Hematopoietic multipotent progenitor cell treated with erythropoietin and hydrocortisone succinate and interleukin-3 and kit ligand, for 17 days (in vitro differentiated cells): ENCODE measurements around the gene NDUFC2.
"Not testable (repeated sequence)": the region's sequence is repeated elsewhere in the genome, so short reads cannot be mapped to it uniquely, and the experiment has no call there.

ENCODE experiments used
- DNase-seq: peaks from one replicate; pipeline ENCODE4 v3.0.0-alpha.2; 2015; ENCODE audit warnings: low spot score

NDUFC2 gene

DNA sequence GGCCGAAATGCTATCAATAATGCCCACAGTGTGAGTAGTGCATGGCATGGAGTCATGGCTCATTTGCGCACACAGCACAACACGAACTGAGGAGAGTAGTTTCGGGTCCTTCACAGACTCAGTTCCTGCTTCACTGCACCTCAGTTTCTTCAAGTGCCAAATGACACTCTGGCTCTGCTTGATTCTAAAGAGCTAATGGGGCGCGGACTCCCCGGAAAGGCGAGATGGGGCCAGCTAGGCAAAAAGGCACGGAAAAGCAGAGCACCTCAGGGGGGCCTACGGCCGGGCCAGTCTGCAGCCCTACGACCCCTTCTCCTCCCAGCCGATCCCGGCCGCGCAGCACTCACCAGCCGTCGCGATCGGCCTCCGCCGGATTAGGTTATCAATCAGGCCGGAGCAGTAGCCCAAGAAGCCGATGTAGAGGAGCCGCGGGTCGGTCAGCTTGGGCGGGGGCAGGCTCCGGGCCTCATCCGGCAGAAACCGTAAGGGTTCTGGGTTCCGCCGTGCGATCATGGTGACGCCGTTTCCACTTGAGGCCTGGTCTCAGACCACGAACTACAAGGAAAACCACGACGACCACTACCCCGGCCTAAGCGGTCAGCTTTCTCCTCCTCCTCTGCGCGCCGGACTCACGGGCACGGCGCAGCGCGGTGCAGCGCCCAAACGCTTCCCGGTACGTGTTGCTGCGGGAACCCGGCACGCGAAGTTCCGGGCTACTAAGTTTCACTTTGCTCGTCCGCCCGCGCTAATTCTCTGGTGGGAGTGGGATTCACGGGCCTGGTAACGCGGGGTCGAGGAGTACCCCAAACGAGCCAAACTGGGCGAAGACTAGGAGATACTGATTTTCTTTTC lies at the start of gene NDUFC2:
NDUFC2 (minus strand) TSS at position 631 of the 852 bp plus-strand sequence; CDS start at position 513, 118 bp downstream.
- DNase-seq: peak; percentile 49

DNA sequence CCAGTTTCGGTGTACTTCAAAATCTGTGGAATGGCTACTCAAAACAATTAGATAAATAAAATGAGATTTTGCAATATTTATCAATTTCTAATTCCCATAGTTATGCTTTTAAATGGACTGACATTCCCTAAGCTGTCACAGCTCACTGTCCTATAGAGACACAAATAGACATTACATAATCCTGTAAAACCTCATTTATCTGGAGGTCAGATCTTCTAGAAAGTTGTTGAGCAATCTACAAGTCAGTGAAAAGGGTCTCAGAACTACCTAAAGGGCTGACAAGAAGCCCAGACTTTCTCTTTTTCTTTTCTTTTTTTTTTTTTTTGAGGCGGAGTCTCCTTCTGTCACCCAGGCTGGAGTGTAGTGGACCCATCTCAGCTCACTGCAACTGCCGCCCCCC lies 47.7 kb upstream of the NDUFC2 start:
- no peak for DNase-seq

DNA sequence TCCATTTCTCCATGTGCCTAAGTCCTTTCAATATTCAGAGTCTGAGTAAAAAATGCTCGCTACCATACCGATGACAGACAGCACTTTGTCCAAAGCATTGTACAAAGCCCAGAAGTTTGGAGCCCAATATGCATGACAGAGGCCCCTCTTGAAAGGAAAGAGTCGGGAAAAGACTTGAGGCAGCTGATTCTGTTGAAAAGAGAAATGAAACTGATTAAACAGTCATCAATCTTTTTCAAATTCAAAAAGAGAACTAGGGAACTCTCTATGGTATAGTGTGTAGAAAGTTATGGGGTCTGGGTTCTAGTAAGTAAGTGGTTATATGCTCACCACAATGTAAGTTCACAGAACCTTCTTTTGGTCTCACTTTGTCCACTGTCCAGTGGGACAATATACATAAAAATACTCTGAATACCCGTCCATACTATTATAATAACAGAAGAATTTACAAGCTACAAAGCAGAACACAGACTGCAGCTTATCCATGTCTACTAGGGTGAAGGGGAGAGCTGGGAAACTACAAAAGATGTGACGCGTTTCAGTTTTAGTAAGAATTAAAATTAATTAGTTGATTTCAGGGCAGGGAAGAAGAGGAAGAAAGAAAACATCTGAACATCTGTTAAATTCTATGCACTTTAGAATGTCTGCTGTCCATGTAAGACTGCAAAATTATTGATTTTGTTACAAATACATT lies 33.1 kb upstream of the NDUFC2 start:
- DNase-seq: no peak

DNA sequence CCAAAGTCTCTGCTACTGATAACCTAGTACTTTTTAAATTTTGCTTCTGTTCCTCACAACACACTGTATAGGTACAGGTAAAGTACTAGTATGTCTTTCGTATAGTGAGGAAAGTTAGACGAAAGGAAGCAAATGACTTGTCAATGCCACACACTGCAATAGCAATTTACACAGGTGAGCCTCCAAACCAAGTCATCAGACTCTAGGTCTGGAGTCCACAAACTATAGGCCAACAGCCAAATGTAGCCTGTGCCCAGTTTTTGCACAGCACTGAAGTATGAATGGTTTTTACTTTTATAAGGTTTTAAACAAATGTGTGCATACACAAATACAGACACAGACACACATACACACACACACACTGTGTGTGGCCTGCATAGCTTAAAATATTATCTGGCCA lies 31.6 kb upstream of the NDUFC2 start:
- no peak for DNase-seq

DNA sequence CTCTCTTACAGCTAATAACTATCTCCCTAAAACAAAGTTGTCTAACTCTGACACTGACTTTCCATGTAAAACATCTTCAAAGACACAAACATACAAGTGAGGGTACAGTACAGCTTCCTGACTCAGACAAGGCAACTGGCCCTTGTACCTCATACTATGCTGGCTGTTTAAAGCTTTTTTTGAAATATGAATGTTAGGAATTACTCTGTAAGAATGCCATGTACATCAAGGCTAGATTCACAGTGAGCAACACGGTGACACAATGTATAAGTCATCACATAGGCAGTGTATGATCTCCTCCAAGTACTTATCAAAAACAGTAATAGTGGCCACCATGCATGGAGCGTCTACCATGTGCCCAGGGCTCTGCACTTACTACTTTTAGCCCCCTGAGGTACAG lies 31.2 kb upstream of the NDUFC2 start:
- DNase-seq: no peak

DNA sequence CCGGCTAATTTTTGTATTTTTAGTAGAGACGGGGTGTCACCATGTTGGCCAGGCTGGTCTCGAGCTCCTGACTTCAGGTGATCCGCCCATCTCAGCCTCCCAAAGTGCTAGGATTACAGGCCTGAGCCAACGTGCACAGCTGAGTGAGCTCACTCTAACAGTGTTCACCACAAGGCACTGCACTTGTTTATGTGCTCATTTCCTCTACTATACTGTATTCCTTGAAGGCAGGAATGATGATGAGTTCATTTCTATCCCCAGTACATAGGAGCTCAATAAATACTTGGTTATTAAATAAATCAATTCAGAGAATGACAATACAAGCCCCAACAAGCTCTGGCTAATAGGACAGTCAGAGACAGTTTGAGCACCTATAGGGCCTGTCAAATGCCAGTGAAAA lies 30.7 kb upstream of the NDUFC2 start:
- DNase-seq: no peak

DNA sequence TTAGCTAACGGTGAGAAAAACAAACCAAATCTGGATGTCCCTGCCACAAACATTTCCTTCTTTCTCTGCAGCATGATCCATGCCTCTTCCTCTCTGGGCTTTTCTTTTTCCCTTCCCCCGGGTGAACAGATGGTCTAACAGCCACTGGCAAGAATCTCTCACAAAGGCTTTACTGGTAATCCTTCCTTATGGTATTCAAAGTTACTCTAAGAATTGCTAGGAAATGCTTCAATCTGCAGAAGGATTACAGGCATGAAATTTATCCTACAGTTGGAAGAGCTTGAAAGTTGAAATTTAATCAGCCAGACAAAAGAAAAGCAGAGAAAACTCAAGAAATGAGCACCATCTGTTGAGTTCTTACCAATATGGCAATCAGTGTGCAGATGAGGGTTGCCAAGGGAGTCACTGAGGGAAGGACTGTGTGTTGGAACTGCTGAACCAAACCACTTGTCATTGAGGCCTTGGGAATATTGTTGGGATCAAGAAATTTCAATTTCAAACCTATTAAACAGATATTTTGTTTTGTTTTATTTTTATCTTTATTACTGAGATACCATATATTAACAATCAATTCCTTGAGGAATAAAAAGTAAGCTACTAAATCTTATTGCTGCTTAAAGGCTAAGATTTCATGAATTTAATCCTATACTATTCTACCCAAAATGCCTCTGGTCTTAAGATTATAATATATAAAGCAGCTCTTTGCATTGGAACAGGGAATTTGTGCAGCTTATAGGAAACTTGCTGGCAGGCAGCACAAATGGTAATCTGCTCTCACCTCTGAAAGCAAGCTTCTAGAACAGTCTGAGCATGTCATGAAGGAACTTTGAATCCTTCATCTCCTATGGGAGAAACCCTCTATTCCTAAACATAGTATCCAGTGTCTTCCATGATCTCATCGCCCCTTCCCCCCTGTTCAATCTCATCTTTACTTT lies 29.7 kb upstream of the NDUFC2 start:
- DNase-seq: no peak

DNA sequence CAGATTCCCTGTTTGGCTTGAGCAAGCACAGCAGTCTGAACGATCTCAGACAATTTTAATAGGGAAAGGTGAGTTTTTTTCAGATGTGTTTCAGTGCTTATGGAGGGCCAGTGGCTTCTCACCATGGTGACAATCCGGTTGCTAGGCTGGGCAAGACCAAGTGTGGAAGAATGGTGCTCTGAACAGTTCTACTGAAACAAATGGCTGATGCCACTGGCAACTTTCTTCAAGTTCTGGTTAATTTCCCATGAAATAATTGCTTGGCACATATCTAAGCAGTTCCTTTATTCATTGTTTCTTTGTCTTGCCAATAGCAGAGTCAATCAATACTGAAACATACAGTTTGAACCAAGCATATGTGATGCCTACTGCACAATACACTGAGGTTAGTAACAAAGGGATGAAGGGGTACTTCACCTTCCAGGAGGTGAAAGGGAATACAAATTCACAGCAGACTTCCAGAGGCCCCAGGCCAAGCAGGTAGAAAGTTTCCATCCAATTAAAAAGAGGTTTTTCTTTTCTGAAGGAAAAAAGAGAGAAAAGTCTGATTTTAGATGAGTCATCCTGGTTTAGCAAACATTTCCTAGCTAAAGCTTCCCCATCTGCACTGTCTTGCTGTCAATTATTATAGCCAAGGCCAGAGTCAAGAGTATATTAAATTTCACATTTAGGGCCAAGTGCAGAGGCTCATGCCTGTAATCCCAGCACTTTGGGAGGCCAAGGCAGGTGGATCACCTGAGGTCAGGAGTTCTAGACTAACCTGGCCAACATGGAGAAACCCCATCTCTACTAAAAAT lies 21.2 kb upstream of the NDUFC2 start:
- no peak for DNase-seq

DNA sequence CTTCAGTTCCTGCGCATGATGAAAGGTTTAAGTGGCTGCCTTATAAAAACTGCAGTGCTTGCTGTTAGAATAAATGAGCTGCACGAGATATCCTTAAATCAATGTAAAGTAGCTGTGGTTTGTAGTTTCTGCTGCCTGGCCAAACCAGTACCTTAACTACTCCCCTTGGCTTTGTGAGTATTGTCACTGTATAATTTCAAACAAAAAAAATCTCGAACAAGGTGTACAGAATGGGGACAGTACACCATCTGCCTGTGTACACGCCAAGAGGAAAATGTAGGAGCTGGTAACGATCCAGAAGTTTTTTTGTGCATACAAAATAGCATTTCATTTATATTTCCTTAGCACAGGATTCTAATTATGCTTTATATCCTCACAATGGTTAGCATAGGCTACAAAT lies 20.6 kb upstream of the NDUFC2 start:
- no peak for DNase-seq

DNA sequence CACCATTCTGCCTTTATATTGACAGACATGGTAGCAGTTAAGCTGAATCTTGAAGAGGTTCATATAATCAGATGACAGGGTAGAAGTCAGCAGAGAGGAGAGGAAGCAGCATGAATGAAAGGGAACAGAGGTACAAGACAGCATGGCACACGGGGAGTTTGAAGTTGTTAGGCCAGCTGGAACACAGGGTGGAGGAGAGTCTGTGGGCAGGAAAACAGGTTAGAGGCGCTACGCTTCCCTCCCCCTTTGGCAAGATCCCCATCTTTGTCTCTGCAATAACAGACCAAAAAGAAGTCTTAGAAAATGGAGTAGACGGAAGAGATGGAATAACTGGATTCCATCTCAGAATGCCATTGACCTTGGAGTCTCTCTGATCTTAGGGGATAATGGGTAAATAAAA lies 20.0 kb upstream of the NDUFC2 start:
- no peak for DNase-seq

DNA sequence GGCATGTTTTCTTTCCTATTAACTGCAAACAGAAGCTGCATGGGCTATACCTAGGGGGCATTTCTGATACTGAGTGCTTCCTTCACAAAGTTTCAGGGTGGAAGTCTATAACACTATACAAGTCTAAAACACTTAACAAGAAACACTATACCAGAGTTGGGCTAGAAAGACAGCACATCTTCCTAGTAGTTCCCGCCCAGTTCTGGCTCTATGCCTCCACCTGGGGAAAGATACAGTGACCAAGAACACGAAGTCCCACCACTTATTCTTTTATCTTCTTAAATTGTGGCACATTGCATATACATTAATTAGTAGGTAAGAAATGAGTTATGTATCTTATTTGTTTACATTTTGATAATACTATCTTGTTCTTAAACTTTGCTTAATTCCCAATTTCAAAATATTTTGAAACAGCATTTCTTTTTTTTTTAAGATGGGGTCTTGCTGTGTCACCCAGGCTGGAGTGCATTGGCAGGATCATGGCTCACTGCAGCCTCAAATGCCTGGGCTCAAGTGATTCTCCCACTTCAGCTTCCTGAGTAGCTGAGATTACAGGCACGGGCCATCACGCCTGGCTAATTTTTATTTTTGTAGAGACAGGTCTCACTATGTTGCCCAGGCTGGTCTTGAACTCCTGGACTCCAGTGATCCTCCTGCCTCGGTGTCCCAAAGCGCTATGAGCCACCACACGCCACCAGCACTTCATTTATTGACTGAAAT lies 18.2 kb upstream of the NDUFC2 start:
- no peak for DNase-seq

DNA sequence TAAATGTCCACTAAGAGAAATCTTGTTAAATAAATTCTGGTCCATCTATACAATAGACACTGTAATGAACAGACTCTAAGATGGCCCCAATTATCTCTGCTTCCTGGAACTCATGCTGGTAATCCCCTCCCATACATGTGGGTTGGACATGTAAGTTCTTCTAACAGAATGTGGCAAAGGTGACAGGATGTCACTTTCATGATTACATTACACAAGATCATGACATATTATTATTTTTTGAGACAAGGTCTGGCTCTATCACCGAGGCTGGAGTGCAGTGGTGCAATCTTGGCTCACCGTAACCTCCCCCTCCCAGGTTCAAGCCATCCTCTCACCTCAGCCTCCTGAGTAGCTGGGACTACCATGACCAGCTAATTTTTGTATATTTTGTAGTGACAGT lies 14.6 kb upstream of the NDUFC2 start:
- no peak for DNase-seq

DNA sequence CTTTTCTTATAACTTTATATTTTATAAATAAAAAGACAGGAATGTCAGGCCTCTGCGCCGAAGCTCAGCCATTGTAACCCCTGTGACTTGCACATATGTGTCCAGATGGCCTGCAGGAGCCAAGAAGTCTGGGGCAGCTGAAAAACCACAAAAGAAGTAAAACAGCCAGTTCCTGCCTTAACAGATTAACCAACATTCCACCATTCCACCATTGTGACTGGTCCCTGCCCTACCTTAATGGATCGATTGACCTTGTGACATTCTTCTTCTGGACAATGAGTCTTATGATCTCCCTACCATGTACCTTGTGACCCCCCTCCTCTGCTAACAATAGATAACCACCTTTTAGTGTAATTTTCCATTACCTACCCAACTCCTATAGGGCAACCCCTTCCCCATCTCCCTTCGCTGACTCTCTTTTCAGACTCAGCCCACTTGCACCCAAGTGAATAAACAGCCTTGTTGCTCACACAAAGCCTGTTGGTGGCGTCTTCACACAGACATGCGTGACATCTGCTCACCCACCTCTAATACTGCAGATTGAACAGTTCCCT lies 6.9 kb upstream of the NDUFC2 start:
- DNase-seq: not testable (repeated sequence)

DNA sequence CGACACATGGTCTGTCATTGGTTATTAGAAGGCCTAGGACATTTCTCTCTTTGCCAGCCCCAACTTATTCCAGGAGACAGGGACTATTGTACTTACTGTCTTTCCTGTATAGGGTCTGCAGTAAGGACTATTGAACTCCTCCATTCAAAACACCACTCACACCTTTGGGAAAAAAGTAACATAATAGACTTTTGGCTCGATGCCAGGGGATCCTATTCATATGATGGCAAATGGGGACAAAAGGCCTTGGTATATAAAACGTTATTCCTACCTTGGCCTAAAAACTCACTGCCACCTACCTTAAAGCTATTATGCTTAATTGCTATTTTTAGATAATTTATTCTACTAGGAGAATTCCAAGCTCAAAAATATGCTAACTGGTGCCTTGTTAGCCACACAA lies 6.3 kb upstream of the NDUFC2 start:
- no peak for DNase-seq

DNA sequence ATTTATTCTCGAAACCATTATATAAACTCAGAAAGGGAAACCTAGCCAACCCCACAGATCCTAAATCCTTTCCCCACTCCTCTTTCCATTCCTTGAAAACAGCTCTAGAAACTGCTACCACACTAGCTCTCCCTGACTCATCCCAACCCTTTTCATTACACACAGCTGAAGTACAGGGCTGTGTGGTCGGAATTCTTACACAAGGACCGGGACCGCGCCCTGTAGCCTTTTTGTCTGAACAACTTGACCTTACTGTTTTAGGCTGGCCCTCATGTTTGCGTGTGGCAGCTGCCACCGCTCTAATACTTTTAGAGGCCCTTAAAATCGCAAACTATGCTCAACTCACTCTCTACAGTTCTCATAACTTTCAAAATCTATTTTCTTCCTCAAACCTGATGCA lies 4.8 kb upstream of the NDUFC2 start:
- not testable (repeated sequence) for DNase-seq

DNA sequence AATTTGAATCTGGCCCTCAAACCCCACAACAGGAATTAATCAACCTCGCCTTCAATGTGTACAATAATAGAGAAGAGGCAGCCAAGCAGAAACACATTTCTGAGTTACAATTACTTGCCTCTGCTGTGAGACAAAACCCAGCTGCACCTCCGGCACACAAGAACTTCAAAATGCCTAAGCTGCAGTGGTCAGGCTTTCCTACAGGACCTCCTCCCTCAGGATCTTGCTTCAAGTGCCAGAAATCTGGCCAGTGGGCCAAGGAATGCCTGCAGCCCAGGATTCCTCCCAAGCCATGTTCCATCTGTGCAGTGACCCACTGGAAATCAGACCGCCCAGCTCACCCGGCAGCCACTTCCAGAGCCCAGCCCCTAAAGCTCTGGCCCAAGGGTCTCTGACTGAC lies 3.4 kb upstream of the NDUFC2 start:
- DNase-seq: no peak

DNA sequence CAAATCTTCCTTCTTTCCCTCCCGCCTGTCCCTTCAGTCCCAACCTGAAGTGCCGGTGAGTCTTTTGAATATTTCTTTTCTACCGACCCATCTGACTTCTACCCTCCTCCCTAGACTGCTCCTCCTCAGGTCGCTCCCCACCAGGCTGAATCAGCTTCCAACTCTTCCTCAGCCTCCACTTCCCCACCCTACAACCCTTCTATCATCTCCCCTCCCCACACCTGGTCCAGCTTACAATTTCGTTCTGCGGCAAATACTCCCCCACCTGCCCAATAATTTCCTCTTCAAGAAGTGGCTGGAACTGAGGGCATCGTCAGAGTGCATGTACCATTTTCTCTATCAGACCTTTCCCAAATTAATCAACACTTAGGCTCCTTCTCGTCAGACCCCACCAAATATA lies 2.5 kb upstream of the NDUFC2 start:
- DNase-seq: no peak

DNA sequence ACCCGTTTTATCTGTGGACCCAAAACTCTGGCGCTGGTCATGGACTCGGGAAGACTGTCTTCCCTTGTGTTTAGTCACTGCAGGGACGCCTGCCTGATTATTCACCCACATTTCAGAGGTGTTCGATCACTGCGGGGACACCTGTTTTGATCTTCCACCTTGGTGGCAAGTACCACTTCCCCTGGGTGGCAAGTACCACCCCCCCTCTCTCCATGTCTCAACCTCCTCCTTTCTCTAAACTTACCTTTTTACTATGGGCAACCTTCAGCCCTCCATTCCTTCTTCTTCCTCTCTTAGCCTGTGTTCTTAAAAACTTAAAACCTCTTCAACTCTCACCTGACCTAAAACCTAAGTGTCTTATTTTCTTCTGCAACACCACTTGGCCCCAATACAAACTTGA lies 1.9 kb upstream of the NDUFC2 start:
- no peak for DNase-seq

DNA sequence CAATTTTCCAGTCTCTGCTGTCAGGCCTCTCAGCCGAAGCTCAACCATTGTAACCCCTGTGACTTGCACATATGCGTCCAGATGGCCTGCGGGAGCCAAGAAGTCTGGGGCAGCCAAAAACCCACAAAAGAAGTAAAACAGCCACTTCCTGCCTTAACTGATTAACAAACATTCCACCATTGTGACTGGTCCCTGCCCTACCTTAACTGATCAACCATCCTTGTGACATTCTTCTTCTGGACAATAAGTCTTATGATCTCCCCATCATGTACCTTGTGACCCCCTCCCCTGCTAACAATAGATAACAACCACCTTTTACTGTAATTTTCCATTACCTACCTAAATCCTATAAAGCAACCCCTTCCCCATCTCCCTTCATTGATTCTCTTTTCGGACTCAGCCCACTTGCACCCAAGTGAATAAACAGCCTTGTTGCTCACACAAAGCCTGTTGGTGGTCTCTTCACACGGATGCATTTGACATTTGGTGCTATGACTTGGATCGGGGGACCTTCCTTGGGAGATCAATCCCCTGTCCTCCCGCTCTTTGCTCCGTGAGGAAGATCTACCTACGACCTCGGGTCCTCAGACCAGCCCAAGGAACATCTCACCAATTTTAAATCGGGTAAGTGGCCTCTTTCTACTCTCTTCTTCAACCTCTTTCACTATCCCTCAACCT lies 1.3 kb upstream of the NDUFC2 start:
- DNase-seq: no peak
